Neural crest cell (in vitro differentiated cells): ENCODE measurements around the gene SOX12. TPM values are rescaled to one million over a fixed set of nuclear protein-coding genes. Genes with fewer than 3 reads are reported as not detected.
"Not testable (repeated sequence)": the region's sequence is repeated elsewhere in the genome, so short reads cannot be mapped to it uniquely, and the experiment has no call there.

Source experiments
- DNase-seq: peaks from one replicate; pipeline ENCODE4 v3.0.0; 2021; ENCODE audit warnings: low read depth, mixed read lengths, low spot score
- H3K27ac Mint-ChIP-seq: one replicate; pipeline ENCODE4 v1.8.0; 2021; ENCODE audit warnings: mild to moderate bottlenecking, mixed read lengths; ENCODE audit not compliant: unreplicated experiment
- H3K27me3 Mint-ChIP-seq: 2 replicates; pipeline ENCODE4 v1.8.0; 2021; ENCODE audit warnings: low read depth, mild to moderate bottlenecking, mixed read lengths
- H3K36me3 Mint-ChIP-seq: 2 replicates; pipeline ENCODE4 v1.8.0; 2021; ENCODE audit warnings: low read depth, mild to moderate bottlenecking, mixed read lengths
- H3K4me1 Mint-ChIP-seq: 2 replicates; pipeline ENCODE4 v1.8.0; 2021; ENCODE audit warnings: mixed read lengths
- H3K4me3 Mint-ChIP-seq: one replicate; pipeline ENCODE4 v1.8.0; 2021; ENCODE audit warnings: mild to moderate bottlenecking, mixed read lengths
- H3K9me3 Mint-ChIP-seq: 2 replicates; pipeline ENCODE4 v1.8.0; 2021; ENCODE audit warnings: mixed read lengths
- CTCF ChIP-seq: fragments of 200-600 bp; sonication (generic); conservative IDR thresholded peaks from 2 replicates; pipeline ENCODE4 v1.5.0; 2021; ENCODE audit warnings: antibody characterized with exemption, mild to moderate bottlenecking
- total RNA-seq: library from RNA; stranded (reverse); gene quantifications from 2 replicates; pipeline ENCODE4 v1.2.1, GENCODE V29; 2021

Gene SOX12
- total RNA-seq, 1 donor from 2014 or later: 88.7 TPM

- Mint-ChIP-seq H3K4me1 (peaks cover 18% of the 10 kb centered on the region), H3K27me3 (no peaks in the 10 kb centered on the region), H3K9me3 (no peaks in the 10 kb centered on the region), H3K36me3 (no peaks in the 10 kb centered on the region), H3K27ac (peak overlapping the region; percentile 38), H3K4me3 (no peak overlapping the region)
- TF ChIP-seq CTCF: no peak
- no peak for DNase-seq
These were observed 46.6 kb downstream of the SOX12 start for GRCh38 chr20:371755-372542.

- H3K4me1 Mint-ChIP-seq: peaks cover 15% of the 10 kb centered on the region
- not testable (repeated sequence) for H3K27me3 Mint-ChIP-seq, H3K4me3 Mint-ChIP-seq, H3K36me3 Mint-ChIP-seq, DNase-seq, H3K9me3 Mint-ChIP-seq
- H3K27ac Mint-ChIP-seq: peak overlapping the region; percentile 38
These were observed 47.3 kb downstream of the SOX12 start for GRCh38 chr20:372543-373082.

- no peak for DNase-seq
- Mint-ChIP-seq H3K4me3 (no peak overlapping the region), H3K4me1 (peaks cover 15% of the 10 kb centered on the region), H3K36me3 (no peaks in the 10 kb centered on the region), H3K9me3 (no peaks in the 10 kb centered on the region), H3K27me3 (no peaks in the 10 kb centered on the region), H3K27ac (no peak overlapping the region)
- TF ChIP-seq CTCF: no peak
These were observed 48.0 kb downstream of the SOX12 start for GRCh38 chr20:373171-373890.

GRCh38 chr20:375265-375889 is 50.0 kb downstream of the SOX12 start:
- no peaks in the 10 kb centered on the region for H3K36me3 Mint-ChIP-seq
- no peaks in the 10 kb centered on the region for H3K27me3 Mint-ChIP-seq
- H3K4me3 Mint-ChIP-seq: peak overlapping the region; percentile 42
- H3K9me3 Mint-ChIP-seq: no peaks in the 10 kb centered on the region
- DNase-seq: no peak
- H3K27ac Mint-ChIP-seq: no peak overlapping the region
- H3K4me1 Mint-ChIP-seq: peaks cover 15% of the 10 kb centered on the region
- TF ChIP-seq CTCF: no peak

GRCh38 chr20:376089-376488 is 50.7 kb downstream of the SOX12 start:
- peaks cover 15% of the 10 kb centered on the region for H3K4me1 Mint-ChIP-seq

More at GRCh38 chr20:376089-376488, 50.7 kb downstream of the SOX12 start:
- Mint-ChIP-seq H3K27ac (no peak overlapping the region), H3K27me3 (no peaks in the 10 kb centered on the region), H3K4me3 (no peak overlapping the region), H3K9me3 (no peaks in the 10 kb centered on the region), H3K36me3 (no peaks in the 10 kb centered on the region)
- no peak for DNase-seq
- no peak for TF ChIP-seq CTCF
